Large intestine (tissue), 3 donors: Measurements from ENCODE around the gene IL21R. TPM values are rescaled to one million over a fixed set of nuclear protein-coding genes. Genes with fewer than 3 reads are reported as not detected.

Experiments
- DNase-seq, 2 donors: peaks; one replicate each; pipeline versions ENCODE4 v3.0.0 to v3.0.0-alpha.2; 2013
- H3K27ac ChIP-seq: one replicate; pipeline ENCODE4 v1.5.1; 2013; ENCODE audit warnings: low read length
- H3K27me3 ChIP-seq: 2 replicates; pipeline ENCODE4 v1.6.1; 2013; ENCODE audit warnings: low read length; ENCODE audit not compliant: control insufficient read depth, insufficient read depth
- H3K36me3 ChIP-seq: 2 replicates; pipeline ENCODE4 v1.6.1; 2013; ENCODE audit warnings: low read length; ENCODE audit not compliant: control insufficient read depth, insufficient read depth
- H3K4me1 ChIP-seq: one replicate; pipeline ENCODE4 v1.6.1; 2013; ENCODE audit warnings: low read length; ENCODE audit not compliant: control insufficient read depth, insufficient read depth
- H3K4me3 ChIP-seq: one replicate; pipeline ENCODE4 v1.5.1; 2013; ENCODE audit warnings: low read length
- H3K9me3 ChIP-seq: one replicate; pipeline ENCODE4 v1.6.1; 2013; ENCODE audit warnings: mild to moderate bottlenecking, low read depth, low read length, moderate library complexity; ENCODE audit not compliant: control insufficient read depth
- WGBS: methylation state at CpG from one replicate; pipeline ENCODE4 v1.1.5; 2013; ENCODE audit warnings: low lambda C conversion rate; ENCODE audit not compliant: insufficient coverage; 5-methylcytosine and 5-hydroxymethylcytosine counted together
- polyA plus RNA-seq: library from polyadenylated mRNA; unstranded; fragments of 120-200 nt; gene quantifications from one replicate; pipeline ENCODE4 v1.2.1, GENCODE V29; 2013

IL21R gene
- polyA plus RNA-seq, 1 donor, result 0.39 TPM

DNA sequence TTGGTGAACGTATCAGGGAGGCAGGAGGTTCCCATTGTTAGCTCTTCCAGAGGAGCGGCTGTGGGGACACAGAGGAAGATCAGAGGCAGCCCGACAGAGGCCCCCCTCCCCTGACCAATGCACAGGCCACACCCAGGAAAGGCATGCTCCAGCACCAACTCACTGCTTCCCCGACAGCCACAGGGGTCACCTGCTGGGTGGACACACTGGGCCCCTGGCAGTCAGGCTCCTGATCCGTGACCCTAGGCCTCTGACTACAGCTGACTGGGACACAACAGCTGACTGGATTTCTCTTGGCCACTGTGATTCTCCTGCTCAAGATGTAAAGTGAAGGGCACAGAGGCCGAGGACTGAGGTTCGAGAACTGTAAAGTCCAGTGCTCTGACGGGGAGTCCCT lies 63.5 kb downstream of the IL21R start:
- H3K9me3 ChIP-seq, result peaks cover 4% of the 10 kb centered on the region
- peaks cover 25% of the 10 kb centered on the region for H3K4me1 ChIP-seq
- H3K27ac ChIP-seq, result peak overlapping the region; percentile 84
- H3K4me3 ChIP-seq, result no peak overlapping the region
- DNase-seq, result peak; percentile 85 to 88
- H3K27me3 ChIP-seq, result no peaks in the 10 kb centered on the region
- peaks cover 86% of the 10 kb centered on the region for H3K36me3 ChIP-seq
- 0% methylated on average over 1 of the region's 8 CpGs for WGBS

DNA sequence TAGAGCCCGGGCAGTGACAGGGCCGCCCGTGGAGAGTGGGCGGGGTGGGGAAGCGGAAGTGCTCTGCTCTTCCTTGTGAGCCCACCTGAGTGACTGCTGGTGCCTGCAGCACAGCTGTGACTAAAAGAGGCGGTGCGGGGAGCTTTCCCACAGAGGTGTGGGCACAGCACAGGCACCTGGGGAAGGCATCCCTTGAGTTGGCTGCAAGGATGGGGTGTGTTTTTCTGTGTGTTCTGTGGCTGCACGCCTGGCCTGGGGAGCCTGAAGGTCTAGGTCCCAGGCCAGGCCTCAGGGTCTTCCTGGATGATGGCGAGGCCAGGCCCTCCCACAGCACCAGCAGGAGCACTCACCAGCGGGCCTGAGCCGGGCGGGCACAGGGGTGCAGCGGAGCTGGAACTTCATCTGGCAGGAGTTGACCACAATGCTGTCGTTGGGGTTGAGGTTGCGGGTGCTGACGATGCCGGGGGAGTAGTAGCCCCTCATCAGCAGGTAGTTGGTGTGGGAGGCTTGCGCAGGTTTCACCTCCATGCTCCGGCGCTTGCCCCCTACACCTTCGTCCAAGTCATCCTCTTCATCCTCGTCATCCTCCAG lies 67.1 kb downstream of the IL21R start:
- no peaks in the 10 kb centered on the region for H3K27me3 ChIP-seq
- peaks cover 4% of the 10 kb centered on the region for H3K9me3 ChIP-seq
- 80% methylated on average over 1 of the region's 22 CpGs for WGBS
- H3K4me3 ChIP-seq, result no peak overlapping the region
- DNase-seq, result no peak
- peaks cover 85% of the 10 kb centered on the region for H3K36me3 ChIP-seq
- peaks cover 25% of the 10 kb centered on the region for H3K4me1 ChIP-seq
- no peak overlapping the region for H3K27ac ChIP-seq

DNA sequence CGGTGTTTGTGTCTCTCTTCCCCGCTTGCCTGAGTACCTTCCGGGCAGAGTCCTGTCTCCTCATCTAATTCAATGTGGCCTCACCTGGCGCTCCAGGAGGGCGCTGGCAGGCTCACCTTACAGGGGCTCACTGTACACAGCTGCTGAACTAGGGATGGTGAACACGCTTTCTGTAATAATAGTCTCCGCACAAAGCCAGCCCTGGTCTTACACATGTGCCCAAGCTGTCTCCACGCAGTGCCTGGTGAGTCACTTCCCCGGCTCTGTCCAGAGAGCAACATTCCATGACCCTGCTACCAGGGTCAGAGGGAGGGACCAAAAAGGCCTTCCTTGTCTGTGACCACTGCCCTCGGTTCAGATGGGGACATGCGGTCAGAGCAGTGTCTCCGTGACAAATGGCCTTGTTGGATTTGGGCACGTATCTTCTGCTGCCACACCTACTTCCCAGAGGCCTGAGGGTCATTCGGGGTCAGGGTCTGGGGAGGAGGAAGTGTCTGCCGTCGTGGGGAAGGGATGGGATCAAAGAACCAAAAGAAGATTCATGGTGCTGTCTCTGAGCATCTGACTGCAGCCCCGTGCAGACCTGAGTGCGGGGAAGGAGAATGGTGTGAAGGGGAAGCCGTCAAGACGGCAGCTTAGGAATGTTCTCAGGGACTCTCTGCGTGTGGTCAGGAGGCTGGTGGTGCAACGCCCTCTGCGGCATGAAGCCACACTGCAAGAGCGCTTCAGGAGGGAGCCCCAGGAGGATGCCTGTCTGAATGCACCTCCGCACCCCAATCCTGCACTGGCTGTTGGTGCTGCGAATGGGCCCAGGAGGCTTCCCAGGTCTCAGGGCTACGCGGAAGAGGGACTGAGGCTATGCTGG lies 68.8 kb downstream of the IL21R start:
- no peaks in the 10 kb centered on the region for H3K27me3 ChIP-seq
- H3K27ac ChIP-seq, result no peak overlapping the region
- WGBS, result no CpG with 5 or more reads among the region's 28 CpGs

DNA sequence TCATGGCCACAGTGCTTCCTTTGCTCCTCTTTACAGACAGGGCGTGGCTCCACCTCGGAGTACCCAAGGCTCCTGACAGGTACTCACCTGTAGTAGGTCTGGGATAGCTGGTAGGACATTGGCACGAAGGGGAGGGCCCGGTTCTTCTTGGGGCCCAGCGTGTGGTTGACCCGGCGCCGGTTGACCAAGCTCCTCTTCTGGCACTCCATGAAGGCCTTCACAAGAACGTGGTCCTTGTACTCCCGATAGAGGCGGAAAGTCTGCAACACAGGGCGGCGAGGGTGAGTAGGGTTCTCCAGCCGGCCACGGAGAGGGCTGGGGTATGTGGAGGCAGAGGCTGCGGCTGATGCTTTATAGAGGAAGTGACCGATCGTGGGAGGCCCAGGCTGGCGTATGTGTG lies 69.7 kb downstream of the IL21R start:
- no CpG with 5 or more reads among the region's 19 CpGs for whole genome bisulfite sequencing
- DNase-seq, result no peak
- H3K4me3 ChIP-seq, result no peak overlapping the region
- no peak overlapping the region for H3K27ac ChIP-seq
- H3K4me1 ChIP-seq, result peaks cover under 1% of the 10 kb centered on the region
- H3K9me3 ChIP-seq, result no peaks in the 10 kb centered on the region
- no peaks in the 10 kb centered on the region for H3K27me3 ChIP-seq
- peaks cover 96% of the 10 kb centered on the region for H3K36me3 ChIP-seq

More for the DNA sequence above, 68.8 kb downstream of the IL21R start:
- Histone ChIP-seq H3K4me1 (peaks cover 9% of the 10 kb centered on the region), H3K36me3 (peaks cover 87% of the 10 kb centered on the region), H3K4me3 (no peak overlapping the region), H3K9me3 (no peaks in the 10 kb centered on the region)
- DNase-seq, result no peak

DNA sequence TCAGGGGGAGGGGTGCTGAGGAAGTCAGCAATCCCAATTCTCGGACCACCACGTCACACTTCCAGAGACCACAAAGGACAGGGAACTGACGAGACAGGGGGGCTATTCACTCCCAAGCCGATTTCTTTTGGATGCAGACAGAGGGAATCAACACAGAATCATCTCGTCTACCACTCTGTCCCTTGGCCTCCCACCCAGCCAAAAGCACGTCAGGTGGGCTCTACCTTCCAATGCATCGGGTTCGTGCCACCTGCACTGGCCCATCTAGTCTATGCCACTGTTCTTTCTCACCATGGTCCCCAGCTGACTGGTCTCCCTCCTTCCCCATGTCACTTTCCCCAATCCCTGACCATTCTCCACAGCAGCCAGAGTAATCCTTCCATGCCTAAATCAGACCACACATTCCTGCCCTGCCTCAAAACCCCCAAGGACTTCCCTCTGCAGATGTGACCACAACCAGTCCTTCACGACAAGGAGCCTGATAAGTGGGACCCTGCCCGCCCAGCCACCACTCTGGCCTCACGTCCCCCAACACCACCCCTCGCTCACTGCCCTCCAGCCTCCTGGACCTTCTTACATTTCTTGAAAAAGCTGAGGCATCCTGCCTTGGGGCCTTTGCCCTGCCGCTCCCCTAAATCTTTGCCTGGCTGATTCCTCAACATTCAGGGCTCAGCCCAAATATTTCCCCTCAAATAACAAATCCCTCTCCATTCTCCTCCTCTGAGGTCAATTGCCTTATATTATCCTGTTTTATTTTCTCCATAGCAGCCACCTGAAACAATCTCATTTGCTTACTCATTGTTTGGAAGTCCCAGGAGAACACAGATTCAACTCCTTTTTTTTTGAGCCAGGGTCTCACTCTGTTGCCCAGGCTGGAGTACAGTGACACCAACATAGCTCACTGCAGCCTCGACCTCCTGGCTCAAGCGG lies 70.4 kb downstream of the IL21R start:
- WGBS, result 100% methylated on average over 3 of the region's 15 CpGs
- Histone ChIP-seq H3K27ac (no peak overlapping the region), H3K27me3 (no peaks in the 10 kb centered on the region), H3K4me3 (no peak overlapping the region), H3K9me3 (no peaks in the 10 kb centered on the region), H3K36me3 (peaks cover 97% of the 10 kb centered on the region), H3K4me1 (no peaks in the 10 kb centered on the region)
- no peak for DNase-seq

DNA sequence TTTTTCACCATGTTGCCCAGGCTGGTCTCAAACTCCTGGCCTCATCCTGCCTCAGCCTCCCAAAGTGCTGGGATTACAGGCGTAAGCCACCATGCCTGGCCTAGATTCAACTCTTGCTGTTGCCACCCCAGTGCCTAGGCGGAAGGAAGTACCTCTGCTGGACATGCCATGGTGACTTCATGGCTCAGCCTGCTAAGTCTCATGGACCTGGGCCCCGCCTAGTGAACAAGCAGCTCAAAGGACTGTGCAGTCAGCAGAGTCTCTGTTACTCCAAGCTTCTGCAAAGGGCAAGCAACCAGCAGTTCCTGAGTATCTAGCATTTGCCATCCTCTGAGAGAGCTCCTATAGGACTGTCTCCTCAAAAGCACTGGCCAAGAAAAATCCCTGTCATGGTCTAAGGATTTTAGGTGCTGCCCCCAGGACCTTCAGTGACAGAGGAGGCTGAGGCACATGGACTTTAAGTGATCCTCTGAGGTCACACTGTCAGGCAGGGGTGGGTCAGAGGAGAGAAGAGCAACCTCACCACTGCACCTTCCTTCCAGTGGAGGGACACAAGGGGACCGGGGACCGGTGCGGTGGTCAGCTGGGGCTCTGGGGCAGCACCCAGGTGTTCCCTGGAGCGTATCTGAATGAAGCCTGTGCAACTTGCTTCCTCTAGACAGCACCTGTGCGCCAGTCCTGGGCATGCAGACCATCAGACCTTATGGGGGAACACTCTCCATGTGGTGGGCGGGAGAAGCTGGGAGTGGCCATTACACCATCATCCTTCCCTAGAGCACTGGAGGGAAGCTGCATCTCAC lies 71.3 kb downstream of the IL21R start:
- Histone ChIP-seq H3K36me3 (peaks cover 96% of the 10 kb centered on the region), H3K27me3 (no peaks in the 10 kb centered on the region), H3K4me1 (no peaks in the 10 kb centered on the region), H3K4me3 (no peak overlapping the region), H3K9me3 (no peaks in the 10 kb centered on the region), H3K27ac (no peak overlapping the region)
- no CpG with 5 or more reads among the region's 9 CpGs for WGBS
- no peak for DNase-seq

DNA sequence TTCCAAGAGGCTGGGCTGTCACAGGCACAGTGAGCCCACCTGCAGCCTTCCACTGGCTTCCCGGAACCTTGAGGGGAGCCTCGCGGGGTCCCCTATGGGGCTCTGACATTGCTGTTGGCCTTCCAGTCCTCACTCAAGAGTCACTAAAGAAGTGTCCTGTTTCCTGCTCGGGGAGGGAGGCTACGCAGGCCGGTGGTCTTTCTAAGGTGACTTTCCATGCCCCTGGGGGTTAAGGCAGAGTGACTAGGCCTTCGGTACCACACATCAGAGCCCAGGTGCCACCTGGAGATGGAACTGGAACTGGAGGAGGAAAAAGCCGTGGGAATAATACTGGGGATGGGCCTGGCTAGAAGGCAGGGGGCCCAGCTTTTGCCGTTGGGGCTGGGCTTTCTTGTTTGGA lies 72.1 kb downstream of the IL21R start:
- Histone ChIP-seq H3K4me3 (no peak overlapping the region), H3K36me3 (peaks cover 93% of the 10 kb centered on the region), H3K27me3 (no peaks in the 10 kb centered on the region), H3K27ac (no peak overlapping the region), H3K9me3 (no peaks in the 10 kb centered on the region), H3K4me1 (no peaks in the 10 kb centered on the region)
- WGBS, result no CpG with 5 or more reads among the region's 9 CpGs
- no peak for DNase-seq

DNA sequence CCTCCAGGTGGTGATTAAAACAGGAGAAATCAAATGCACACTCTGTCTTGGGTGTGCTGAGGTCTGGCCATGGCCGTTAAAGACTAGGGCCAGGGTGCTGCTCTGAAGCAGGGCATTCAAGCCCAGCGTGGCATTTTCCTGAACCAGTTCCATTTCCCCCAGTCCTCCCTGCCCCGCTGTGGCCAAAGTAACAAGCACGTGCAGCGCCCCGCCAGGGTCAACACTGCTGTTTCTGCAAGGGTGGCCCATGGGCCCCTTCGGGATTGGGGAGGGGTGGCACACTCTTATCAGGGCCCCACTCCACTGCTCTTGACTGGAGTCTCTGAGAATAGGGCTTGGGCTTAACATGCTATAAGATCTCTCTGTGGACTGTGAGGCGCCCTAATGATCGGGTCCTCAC lies 72.9 kb downstream of the IL21R start:
- peaks cover 85% of the 10 kb centered on the region for H3K36me3 ChIP-seq
- H3K27ac ChIP-seq, result no peak overlapping the region
- WGBS, result no CpG with 5 or more reads among the region's 9 CpGs
- no peaks in the 10 kb centered on the region for H3K9me3 ChIP-seq
- H3K27me3 ChIP-seq, result no peaks in the 10 kb centered on the region
- no peaks in the 10 kb centered on the region for H3K4me1 ChIP-seq
- no peak overlapping the region for H3K4me3 ChIP-seq
- no peak for DNase-seq

DNA sequence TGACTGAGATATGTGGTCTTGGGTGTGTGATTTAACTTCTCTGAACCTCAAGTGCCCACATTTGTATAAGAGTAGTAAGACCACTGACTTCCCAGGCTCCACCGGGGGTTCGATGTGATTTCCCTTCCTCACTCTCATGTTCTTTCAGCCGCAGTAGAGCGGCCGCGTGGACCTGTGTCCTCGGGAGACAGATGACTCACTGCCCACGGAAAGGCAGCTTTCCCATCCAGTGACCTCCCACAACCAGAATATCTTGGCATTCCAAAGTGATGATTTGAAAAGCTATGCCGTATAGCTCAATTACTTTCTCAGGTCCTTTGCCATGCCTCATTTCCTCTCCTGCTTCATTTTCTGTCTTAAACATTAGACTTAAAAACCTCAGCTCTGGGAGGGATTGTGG lies 73.6 kb downstream of the IL21R start:
- 100% methylated on average over 1 of the region's 9 CpGs for WGBS

More for the DNA sequence above, 73.6 kb downstream of the IL21R start:
- Histone ChIP-seq H3K36me3 (peaks cover 84% of the 10 kb centered on the region), H3K4me3 (no peak overlapping the region), H3K27me3 (no peaks in the 10 kb centered on the region), H3K4me1 (no peaks in the 10 kb centered on the region), H3K9me3 (no peaks in the 10 kb centered on the region), H3K27ac (no peak overlapping the region)
- DNase-seq, result no peak
